OCI-LY7 (cell line): ENCODE results near the gene CD164L2. TPM values are rescaled to one million over a fixed set of nuclear protein-coding genes. Genes with fewer than 3 reads are reported as not detected.

Experiments
- BruUV-seq: library from RNA; stranded (reverse); fragments of 400-500 nt; replicated peaks from 2 replicates; lab custom pipeline; 2021; lab: Mats Ljungman, UMichigan
- CTCF ChIA-PET: fragments of 300-600 bp; sonication (Branson Sonifier 250); formaldehyde crosslinking; loops from one replicate; lab custom pipeline; 2022; ENCODE audit warnings: antibody characterized with exemption; ENCODE audit not compliant: unreplicated experiment; lab: Charles Lee
- POLR2A ChIA-PET: fragments of 300-600 bp; sonication (Branson Sonifier 250); formaldehyde crosslinking; loops from one replicate; lab custom pipeline; 2022; ENCODE audit warnings: antibody characterized with exemption; lab: Charles Lee
- DNase-seq: peaks from one replicate; pipeline ENCODE4 v3.0.0-alpha.2; 2015; ENCODE audit warnings: low spot score
- H2AFZ ChIP-seq: fragments of 200-600 bp; sonication (generic), shearing (Covaris generic); 2 replicates; pipeline ENCODE4 v1.6.1; 2014; ENCODE audit warnings: mild to moderate bottlenecking, antibody characterized with exemption, low read length, moderate library complexity
- H3K27ac ChIP-seq: fragments of 200-600 bp; sonication (generic); 2 replicates; pipeline ENCODE4 v1.5.1; 2014; ENCODE audit warnings: mixed run types, low read depth, mild to moderate bottlenecking, moderate library complexity, low read length, inconsistent platforms; ENCODE audit not compliant: poor library complexity, severe bottlenecking
- H3K36me3 ChIP-seq: fragments of 200-600 bp; sonication (generic); 2 replicates; pipeline ENCODE4 v1.6.1; 2014; ENCODE audit warnings: mild to moderate bottlenecking, antibody characterized with exemption, low read length, moderate library complexity, mixed read lengths; ENCODE audit not compliant: insufficient read depth
- H3K4me1 ChIP-seq: fragments of 200-600 bp; sonication (generic); 2 replicates; pipeline ENCODE4 v1.5.1; 2014; ENCODE audit warnings: mild to moderate bottlenecking, low read length; ENCODE audit not compliant: insufficient read depth, poor library complexity, severe bottlenecking
- H3K4me2 ChIP-seq: fragments of 200-600 bp; sonication (generic); 2 replicates; pipeline ENCODE4 v1.6.1; 2014; ENCODE audit warnings: mild to moderate bottlenecking, low read length
- H3K4me3 ChIP-seq: fragments of 200-600 bp; sonication (generic); 2 replicates; pipeline ENCODE4 v1.5.1; 2014; ENCODE audit warnings: mild to moderate bottlenecking, low read depth, low read length; ENCODE audit not compliant: poor library complexity, severe bottlenecking
- H3K79me2 ChIP-seq: fragments of 200-600 bp; sonication (generic); 2 replicates; pipeline ENCODE4 v1.6.1; 2016; ENCODE audit warnings: low read depth, mild to moderate bottlenecking, low read length, moderate library complexity, mixed read lengths; ENCODE audit not compliant: insufficient read depth
- H3K9me2 ChIP-seq: fragments of 200-600 bp; sonication (generic); 2 replicates; pipeline ENCODE4 v1.6.1; 2016; ENCODE audit warnings: mild to moderate bottlenecking, low read length, mixed read lengths; ENCODE audit not compliant: insufficient read depth
- H3K9me3 ChIP-seq: fragments of 200-600 bp; sonication (generic); 2 replicates; pipeline ENCODE4 v1.6.1; 2014; ENCODE audit warnings: mild to moderate bottlenecking, mixed run types, low read length, mixed read lengths
- H4K20me1 ChIP-seq: fragments of 200-600 bp; sonication (generic); 2 replicates; pipeline ENCODE4 v1.6.1; 2014; ENCODE audit warnings: mild to moderate bottlenecking, antibody characterized with exemption, low read length, moderate library complexity, mixed read lengths; ENCODE audit not compliant: insufficient read depth
- EZH2phosphoT487 ChIP-seq: fragments of 200-600 bp; sonication (generic); IDR thresholded peaks from 2 replicates; pipeline ENCODE4 v1.6.1; 2018; ENCODE audit warnings: low read depth, borderline replicate concordance, mild to moderate bottlenecking, mixed run types, antibody characterized with exemption, low read length, moderate library complexity, mixed read lengths
- intact Hi-C: fragments of 100-400 bp; cut with micrococcal nuclease; formaldehyde crosslinking; loops from one replicate; pipeline ENCODE4 v1.10.0; 2022; ENCODE audit not compliant: unreplicated experiment
- total RNA-seq, 2 experiments: library from RNA; depleted of rRNA in 1 of 2; stranded (reverse); fragments of >200 nt in 1 of 2; shearing (Covaris generic) in 1 of 2; gene quantifications; 2 replicates each; pipeline ENCODE4 v1.2.3, GENCODE V29; 2014 to 2022
- TF ChIP-seq, protein P1 (sequence below): fragments of 200-600 bp; sonication (generic); conservative IDR thresholded peaks from 2 replicates; pipeline ENCODE4 v1.5.1; 2014; ENCODE audit warnings: mild to moderate bottlenecking, antibody characterized with exemption, low read length, moderate library complexity, mixed read lengths

Gene CD164L2
- total RNA-seq, 2 experiments from 2014 or later = not detected

DNA sequence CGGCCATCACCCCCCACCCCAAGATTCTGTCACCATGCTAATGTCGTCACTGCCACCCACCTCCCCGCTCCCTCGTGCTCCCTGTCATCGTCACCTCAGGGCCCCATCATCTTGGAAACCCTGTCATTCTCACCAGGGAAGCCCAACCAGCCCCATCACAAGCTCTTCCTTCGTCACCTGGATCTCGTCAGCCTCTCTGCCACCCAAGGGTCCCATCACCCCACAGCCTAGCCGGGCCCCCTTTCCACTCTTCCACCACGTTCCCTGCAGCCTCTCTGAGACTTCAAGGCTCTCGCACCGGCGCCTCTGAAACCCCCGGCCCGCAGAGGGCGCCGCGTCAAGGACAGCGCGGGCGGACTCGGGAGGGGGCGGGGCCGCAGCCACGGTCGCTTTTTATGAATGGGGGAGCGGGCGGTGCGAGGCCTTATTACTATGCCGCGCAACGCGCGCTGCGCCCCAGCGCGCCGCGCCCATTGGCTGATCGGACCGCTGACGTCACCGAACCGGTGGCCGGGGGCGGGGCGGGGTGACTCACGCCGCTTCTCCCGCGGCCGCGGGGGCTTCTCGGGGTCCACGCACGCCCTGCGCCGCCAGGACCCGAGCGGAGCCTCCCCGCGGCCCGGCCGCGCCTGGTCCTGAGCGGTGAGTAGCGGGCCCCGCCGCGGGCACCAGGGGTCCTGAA, 9.1 kb upstream of the CD164L2 start, which contains the start of gene GPR3:
Gene GPR3 (plus strand): TSS at position 527 of the 682 bp plus-strand sequence. CDS start 1,177 bp downstream, outside the sequence.
- peak within 1 kb of the TSS; percentile 75 for H3K4me3 ChIP-seq
- TF ChIP-seq, protein P1, sequence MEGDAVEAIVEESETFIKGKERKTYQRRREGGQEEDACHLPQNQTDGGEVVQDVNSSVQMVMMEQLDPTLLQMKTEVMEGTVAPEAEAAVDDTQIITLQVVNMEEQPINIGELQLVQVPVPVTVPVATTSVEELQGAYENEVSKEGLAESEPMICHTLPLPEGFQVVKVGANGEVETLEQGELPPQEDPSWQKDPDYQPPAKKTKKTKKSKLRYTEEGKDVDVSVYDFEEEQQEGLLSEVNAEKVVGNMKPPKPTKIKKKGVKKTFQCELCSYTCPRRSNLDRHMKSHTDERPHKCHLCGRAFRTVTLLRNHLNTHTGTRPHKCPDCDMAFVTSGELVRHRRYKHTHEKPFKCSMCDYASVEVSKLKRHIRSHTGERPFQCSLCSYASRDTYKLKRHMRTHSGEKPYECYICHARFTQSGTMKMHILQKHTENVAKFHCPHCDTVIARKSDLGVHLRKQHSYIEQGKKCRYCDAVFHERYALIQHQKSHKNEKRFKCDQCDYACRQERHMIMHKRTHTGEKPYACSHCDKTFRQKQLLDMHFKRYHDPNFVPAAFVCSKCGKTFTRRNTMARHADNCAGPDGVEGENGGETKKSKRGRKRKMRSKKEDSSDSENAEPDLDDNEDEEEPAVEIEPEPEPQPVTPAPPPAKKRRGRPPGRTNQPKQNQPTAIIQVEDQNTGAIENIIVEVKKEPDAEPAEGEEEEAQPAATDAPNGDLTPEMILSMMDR = peak; percentile 74
- TF ChIP-seq EZH2phosphoT487 = no peak
- DNase-seq = peak; percentile 96
- POLR2A ChIA-PET = interaction anchor here (0.5 kb wide), 1 partner anchor 777 kb away, joined by 4 read pairs; no protein-coding TSS in a partner anchor
- H3K36me3 ChIP-seq = no peaks in the 10 kb centered on the region
- H3K9me2 ChIP-seq = no peaks in the 10 kb centered on the region
- H3K79me2 ChIP-seq = no peaks in the 10 kb centered on the region
- CTCF ChIA-PET = interaction anchor here (1.0 kb wide), 1 partner anchor 271 kb away, joined by 6 read pairs; no protein-coding TSS in a partner anchor
- no peak within 1 kb of the TSS for H3K27ac ChIP-seq
- no TSS peak for BruUV-seq
- H3K4me1 ChIP-seq = peaks cover 13% of the 10 kb centered on the region
- H4K20me1 ChIP-seq = no peaks in the 10 kb centered on the region
- H3K4me2 ChIP-seq = peak within 1 kb of the TSS; percentile 87
- H3K9me3 ChIP-seq = no peaks in the 10 kb centered on the region
- peak within 1 kb of the TSS; percentile 90 for H2AFZ ChIP-seq
- intact Hi-C loops = loop anchor here (1.0 to 5.0 kb wide), 3 partner anchors 50 to 290 kb away; partner anchors contain the start of gene SYTL1

- TF ChIP-seq EZH2phosphoT487 = no peak
- TF ChIP-seq, protein P1 = no peak
- no TSS peak for BruUV-seq
- ChIA-PET CTCF (interaction anchor here (0.6 to 1.1 kb wide), 3 partner anchors 21 to 271 kb away, joined by 4 to 6 read pairs (median 4); no protein-coding TSS in a partner anchor), POLR2A (interaction anchor here (0.5 kb wide), 1 partner anchor 776 kb away, joined by 4 read pairs; no protein-coding TSS in a partner anchor)
- no peaks in the 10 kb centered on the region for H3K9me2 ChIP-seq
- no peak for DNase-seq
- no peaks in the 10 kb centered on the region for H4K20me1 ChIP-seq
- H3K9me3 ChIP-seq = no peaks in the 10 kb centered on the region
- peaks cover 13% of the 10 kb centered on the region for H3K4me1 ChIP-seq
- intact Hi-C loops = loop anchor here (1.0 to 5.0 kb wide), 3 partner anchors 49 to 289 kb away; partner anchors contain the start of gene SYTL1
- H3K27ac ChIP-seq = no peak overlapping the region
- no peak overlapping the region for H3K4me3 ChIP-seq
- H2AFZ ChIP-seq = peak overlapping the region; percentile 90; the same call in 1 of the 2 replicates
- peak overlapping the region; percentile 87; the same call in 1 of the 2 replicates for H3K4me2 ChIP-seq
- H3K79me2 ChIP-seq = no peaks in the 10 kb centered on the region
- H3K36me3 ChIP-seq = no peaks in the 10 kb centered on the region
Measured at GRCh38 chr1:27391511-27392095, 8.5 kb upstream of the CD164L2 start.
